ENCODE data around the gene ZSWIM6.

DNA sequence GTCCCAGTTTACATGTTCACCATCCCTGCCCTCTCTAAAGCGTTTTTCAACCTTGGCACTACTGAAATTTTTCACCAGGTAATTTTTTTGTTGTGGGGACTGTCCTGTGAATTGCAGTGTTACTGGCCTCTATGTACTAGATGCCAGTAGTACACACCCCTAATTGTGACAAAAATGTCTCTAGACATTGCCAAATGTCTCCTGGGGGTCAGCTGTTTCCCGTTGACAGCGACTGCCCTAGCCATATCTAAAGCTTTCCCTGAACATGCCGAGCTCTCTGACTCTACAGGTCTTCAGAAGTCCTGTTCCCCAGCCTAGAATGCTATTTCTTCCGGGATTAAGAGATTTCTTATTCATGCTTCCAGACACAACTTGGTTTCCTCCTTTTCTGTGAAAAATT is 235.3 kb downstream of the ZSWIM6 start:
- TF ChIP-seq TAF1 (IDR thresholded peaks at IDR 0.05; ENCODE audit: borderline replicate concordance, low read depth, low read length) (no peak), EP300 (IDR thresholded peaks at IDR 0.05; ENCODE audit: borderline replicate concordance in 1 of 2, low read depth in 1 of 2, low read length in 1 of 2) (no peak)

Data from SK-N-SH (cell line).